H1 (cell line): Measurements from ENCODE around the gene WDR1. TPM values are rescaled to one million over a fixed set of nuclear protein-coding genes. Genes with fewer than 3 reads are reported as not detected.
A peak's percentile ranks its signal among the peaks of the same experiment; 100 is the strongest.

Experiments
- CTCF ChIA-PET: fragments of 300-600 bp; sonication (Branson Sonifier 250); formaldehyde crosslinking; loops from one replicate; lab custom pipeline; 2021; ENCODE audit not compliant: partially characterized antibody; lab: Charles Lee
- POLR2A ChIA-PET: fragments of 300-600 bp; sonication (Branson Sonifier 250); formaldehyde crosslinking; loops from one replicate; lab custom pipeline; 2021; ENCODE audit warnings: inconsistent platforms; ENCODE audit not compliant: partially characterized antibody; lab: Charles Lee
- DNase-seq, 2 experiments: peaks; one replicate each; pipeline versions ENCODE4 v3.0.0 to v3.0.0-alpha.2; 2010 to 2022; ENCODE audit warnings: low spot score in 2 of 2, low read depth in 1 of 2, mixed read lengths in 1 of 2
- FAIRE-seq: peaks from 2 replicates; lab custom pipeline; 2011; peaks lifted over from hg19 to GRCh38; lab: Jason Lieb, UNC
- H2AFZ ChIP-seq: 2 replicates; pipeline ENCODE4 v1.8.1; 2012; ENCODE audit warnings: low read length, inconsistent platforms
- H2AK5ac ChIP-seq: 2 replicates; pipeline ENCODE4 v1.6.1; 2013; ENCODE audit warnings: low read depth, low read length
- H2BK120ac ChIP-seq: replicated peaks from 2 replicates; pipeline ENCODE3; 2013; ENCODE audit warnings: low read depth, low read length, inconsistent platforms
- H2BK12ac ChIP-seq: 2 replicates; pipeline ENCODE4 v1.6.1; 2013; ENCODE audit warnings: low read depth, low read length
- H2BK15ac ChIP-seq: 2 replicates; pipeline ENCODE4 v1.6.1; 2013; ENCODE audit warnings: low read length
- H2BK20ac ChIP-seq: 2 replicates; pipeline ENCODE4 v1.6.1; 2013; ENCODE audit warnings: low read length
- H2BK5ac ChIP-seq: 2 replicates; pipeline ENCODE4 v1.6.1; 2013; ENCODE audit warnings: low read depth, low read length
- H3K14ac ChIP-seq: 2 replicates; pipeline ENCODE4 v1.6.1; 2013; ENCODE audit warnings: inconsistent platforms; ENCODE audit not compliant: insufficient read length
- H3K18ac ChIP-seq: 2 replicates; pipeline ENCODE4 v1.6.1; 2013; ENCODE audit warnings: low read length; ENCODE audit errors: extremely low read depth
- H3K23ac ChIP-seq: 2 replicates; pipeline ENCODE4 v1.6.1; 2013; ENCODE audit warnings: inconsistent platforms; ENCODE audit not compliant: insufficient read length
- H3K23me2 ChIP-seq: 2 replicates; pipeline ENCODE4 v1.6.1; 2013; ENCODE audit warnings: low read depth, low read length
- H3K27ac ChIP-seq: 2 replicates; pipeline ENCODE4 v1.6.1; 2011; ENCODE audit warnings: low read depth, low read length, inconsistent platforms
- H3K27me3 ChIP-seq, 4 experiments: replicated peaks in 1 of 4; 1 replicate in 1 of 4; 2 replicates in 3 of 4; pipeline versions ENCODE4 v1.6.1 to v1.8.1; 2011 to 2013; ENCODE audit warnings: low read length in 3 of 4, mild to moderate bottlenecking in 3 of 4, inconsistent platforms in 2 of 4, mixed read lengths in 2 of 4, moderate library complexity in 1 of 4; ENCODE audit not compliant: control insufficient read depth in 3 of 4, insufficient read depth in 3 of 4; ENCODE audit errors: extremely low read depth in 1 of 4
- H3K36me3 ChIP-seq, 4 experiments: 2 replicates each; pipeline versions ENCODE4 v1.6.1 to v1.8.1; 2011 to 2013; ENCODE audit warnings: mild to moderate bottlenecking in 4 of 4, low read length in 3 of 4, moderate library complexity in 2 of 4, control low read depth in 1 of 4, inconsistent platforms in 1 of 4; ENCODE audit not compliant: insufficient read depth in 4 of 4, control insufficient read depth in 2 of 4
- H3K4ac ChIP-seq: replicated peaks from 2 replicates; pipeline ENCODE3; 2013; ENCODE audit warnings: low read length, low read depth, mixed read lengths, inconsistent platforms; ENCODE audit not compliant: insufficient read length
- H3K4me1 ChIP-seq, 4 experiments: replicated peaks in 1 of 4; 1 replicate in 1 of 4; 2 replicates in 3 of 4; pipeline versions ENCODE4 v1.6.1 to v1.8.1; 2011 to 2013; ENCODE audit warnings: low read length in 3 of 4, inconsistent platforms in 2 of 4, mixed read lengths in 1 of 4; ENCODE audit not compliant: insufficient read depth in 4 of 4, control insufficient read depth in 3 of 4
- H3K4me2 ChIP-seq, 2 experiments: 2 replicates each; pipeline versions ENCODE4 v1.6.1 to v1.8.1; 2011 to 2013; ENCODE audit warnings: low read depth in 2 of 2, low read length in 2 of 2, control low read depth in 1 of 2, inconsistent platforms in 1 of 2, mild to moderate bottlenecking in 1 of 2; ENCODE audit not compliant: insufficient read depth in 1 of 2
- H3K4me3 ChIP-seq, 4 experiments: fragments of 200-600, 300-600 bp in 1 of 4; sonication (generic), shearing (Covaris generic), sonication (Bioruptor Twin) in 1 of 4; 2 replicates each; pipeline versions ENCODE4 v1.5.1 to v1.8.1; 2011 to 2016; ENCODE audit warnings: low read length in 4 of 4, low read depth in 3 of 4, control low read depth in 2 of 4, inconsistent platforms in 2 of 4, mild to moderate bottlenecking in 2 of 4, mixed read lengths in 1 of 4, moderate library complexity in 1 of 4; ENCODE audit not compliant: insufficient read depth in 2 of 4; ENCODE audit errors: extremely low read depth in 1 of 4
- H3K56ac ChIP-seq: replicated peaks from 2 replicates; pipeline ENCODE3; 2013; ENCODE audit warnings: low read depth, mild to moderate bottlenecking, mixed read lengths, low read length, inconsistent platforms; ENCODE audit not compliant: insufficient read length
- H3K79me1 ChIP-seq: 2 replicates; pipeline ENCODE4 v1.6.1; 2013; ENCODE audit warnings: low read depth, low read length, control low read depth
- H3K79me2 ChIP-seq, 2 experiments: 2 replicates each; pipeline versions ENCODE4 v1.6.1 to v1.8.1; 2012 to 2013; ENCODE audit warnings: low read length in 2 of 2, mild to moderate bottlenecking in 2 of 2, inconsistent platforms in 1 of 2; ENCODE audit not compliant: insufficient read depth in 2 of 2, control insufficient read depth in 1 of 2
- H3K9ac ChIP-seq, 4 experiments: replicated peaks in 1 of 4; 1 replicate in 1 of 4; 2 replicates in 3 of 4; pipeline versions ENCODE4 v1.6.1 to v1.8.1; 2011 to 2013; ENCODE audit warnings: low read depth in 3 of 4, low read length in 3 of 4, control low read depth in 2 of 4, mild to moderate bottlenecking in 2 of 4, moderate library complexity in 2 of 4, inconsistent platforms in 1 of 4; ENCODE audit errors: extremely low read depth in 1 of 4
- H3K9me3 ChIP-seq, 2 experiments: 2 replicates each; pipeline versions ENCODE4 v1.6.1 to v1.8.1; 2012 to 2013; ENCODE audit warnings: mild to moderate bottlenecking in 2 of 2, moderate library complexity in 2 of 2, control low read depth in 1 of 2, inconsistent platforms in 1 of 2, low read depth in 1 of 2, low read length in 1 of 2, mixed read lengths in 1 of 2; ENCODE audit not compliant: insufficient read depth in 2 of 2
- H4K20me1 ChIP-seq, 2 experiments: replicated peaks in 1 of 2; 2 replicates each; pipeline versions ENCODE3 to v1.8.1; 2011 to 2013; ENCODE audit warnings: inconsistent platforms in 2 of 2, low read length in 2 of 2, mild to moderate bottlenecking in 1 of 2; ENCODE audit not compliant: insufficient read depth in 2 of 2, control insufficient read depth in 1 of 2
- H4K5ac ChIP-seq: 2 replicates; pipeline ENCODE4 v1.6.1; 2013; ENCODE audit warnings: low read length, low read depth, mixed read lengths, inconsistent platforms; ENCODE audit not compliant: insufficient read length
- H4K8ac ChIP-seq: 2 replicates; pipeline ENCODE4 v1.8.0; 2013; ENCODE audit warnings: mild to moderate bottlenecking, moderate library complexity, low read length, inconsistent platforms; ENCODE audit not compliant: insufficient read depth; ENCODE audit errors: extremely low read depth
- H4K91ac ChIP-seq: replicated peaks from 2 replicates; pipeline ENCODE3; 2013; ENCODE audit warnings: low read length, mixed read lengths, inconsistent platforms; ENCODE audit not compliant: insufficient read length
- ATF3 ChIP-seq: IDR thresholded peaks from 2 replicates; pipeline ENCODE4 v1.6.1; 2011; ENCODE audit warnings: low read depth, mild to moderate bottlenecking, low read length; ENCODE audit not compliant: insufficient read depth
- BCL11A ChIP-seq, 2 experiments: IDR thresholded peaks; one replicate each; pipeline ENCODE4 v1.6.1; 2011; ENCODE audit warnings: low read depth in 2 of 2, low read length in 2 of 2, mild to moderate bottlenecking in 2 of 2
- CHD2 ChIP-seq: IDR thresholded peaks from 2 replicates; pipeline ENCODE4 v1.6.1; 2012; ENCODE audit warnings: low read length, improper control_type of control experiment
- E2F6 ChIP-seq: IDR thresholded peaks from 2 replicates; pipeline ENCODE4 v1.6.1; 2012; ENCODE audit warnings: inconsistent platforms
- JUN ChIP-seq: IDR thresholded peaks from 2 replicates; pipeline ENCODE4 v1.6.1; 2011; ENCODE audit warnings: low read depth, mild to moderate bottlenecking, improper control_type of control experiment, low read length
- KDM4A ChIP-seq: IDR thresholded peaks from one replicate; pipeline ENCODE4 v1.7.1; 2012; ENCODE audit warnings: low read depth, mild to moderate bottlenecking, moderate library complexity, low read length, inconsistent platforms; ENCODE audit not compliant: severe bottlenecking
- MAFK ChIP-seq: IDR thresholded peaks from 2 replicates; pipeline ENCODE4 v1.6.1; 2012; ENCODE audit warnings: low read depth, mild to moderate bottlenecking, improper control_type of control experiment, low read length
- RNF2 ChIP-seq: fragments of 200-900, 300-1000 bp; sonication (generic); IDR thresholded peaks from 2 replicates; pipeline ENCODE4 v1.7.1; 2016; ENCODE audit warnings: borderline replicate concordance, low read depth, mild to moderate bottlenecking, antibody characterized with exemption, low read length; ENCODE audit not compliant: poor library complexity, severe bottlenecking; ENCODE audit errors: missing control alignments
- SIRT6 ChIP-seq: IDR thresholded peaks from one replicate; pipeline ENCODE4 v1.7.1; 2012; ENCODE audit warnings: low read length, inconsistent platforms
- SRF ChIP-seq: IDR thresholded peaks from 2 replicates; pipeline ENCODE4 v1.6.1; 2011; ENCODE audit warnings: mild to moderate bottlenecking, low read depth, low read length, moderate library complexity
- TEAD4 ChIP-seq: IDR thresholded peaks from 2 replicates; pipeline ENCODE4 v1.6.1; 2012; ENCODE audit warnings: low read depth, low read length, inconsistent platforms, mixed read lengths
- YY1 ChIP-seq: IDR thresholded peaks from 2 replicates; pipeline ENCODE4 v1.6.1; 2011; ENCODE audit warnings: low read depth, mild to moderate bottlenecking, low read length
- WGBS, 2 experiments: shearing (Covaris generic) in 1 of 2; methylation state at CpG; one replicate each; pipeline versions ENCODE4 v1.1.6 to v1.1.7; 2013 to 2015; ENCODE audit warnings: low lambda C conversion rate in 2 of 2, mixed read lengths in 2 of 2, inconsistent platforms in 1 of 2, low coverage in 1 of 2, missing lambda C conversion rate in 1 of 2; ENCODE audit not compliant: insufficient replicate concordance in 2 of 2, insufficient coverage in 1 of 2, insufficient read length in 1 of 2; ENCODE audit errors: extremely low coverage in 1 of 2, missing lambda C conversion rate in 1 of 2; 5-methylcytosine and 5-hydroxymethylcytosine counted together
- polyA plus RNA-seq, 7 experiments: library from polyadenylated mRNA; depleted of rRNA in 3 of 7; stranded (reverse) in 5 of 7; unstranded in 2 of 7; fragments of >200 nt in 5 of 7; fragments of 200-250 nt in 2 of 7; gene quantifications; 1 replicate in 5 of 7; 2 replicates in 1 of 7; 4 replicates in 1 of 7; pipeline versions ENCODE4 v1.2.1 to v1.2.3, GENCODE V29; 2011 to 2013; ENCODE audit warnings: missing spikeins in 2 of 7, mixed read lengths in 2 of 7
- total RNA-seq: library from RNA; stranded (reverse); fragmentation: NEBNext Ultra II Directional; extraction: Animal tissue kit (Norgen Biotek cat#: 25700); gene quantifications from 2 replicates; pipeline ENCODE4 v1.2.1, GENCODE V29; 2021

WDR1 gene
- total and polyA plus RNA-seq, 2 of the 8 experiments (the other 6 are each of a cell fraction or from before 2014, with no cell fraction given), result 315 to 377 TPM

GRCh38 chr4:10093271-10093621 is 23.4 kb downstream of the WDR1 start:
- Histone ChIP-seq H2BK15ac (no peak overlapping the region), H3K4me1 (peaks cover 0 to 16% (median 9%) of the 10 kb centered on the region in 4 experiments; a peak in 5 of 7 replicates), H3K36me3 (peaks cover 48 to 89% (median 73%) of the 10 kb centered on the region in 4 experiments), H3K9ac (no peak overlapping the region), H2AFZ (no peak overlapping the region), H3K27me3 (no peaks in the 10 kb centered on the region), H3K23ac (no peak overlapping the region), H3K14ac (no peak overlapping the region), H3K4ac (no peak overlapping the region), H3K9me3 (no peaks in the 10 kb centered on the region), H3K79me1 (peaks cover 33% of the 10 kb centered on the region), H4K91ac (no peak overlapping the region), H3K56ac (no peak overlapping the region), H2BK120ac (no peak overlapping the region), H3K23me2 (no peaks in the 10 kb centered on the region; the same call in 1 of the 2 replicates), H4K20me1 (peaks cover 39 to 51% of the 10 kb centered on the region in 2 experiments), H3K79me2 (peaks cover 0 to 87% of the 10 kb centered on the region in 2 experiments; a peak in 2 of 4 replicates), H2BK12ac (no peak overlapping the region), H3K4me3 (no peak overlapping the region), H3K4me2 (no peak overlapping the region), H2BK5ac (peak overlapping the region; percentile 24; the same call in 1 of the 2 replicates), H3K27ac (no peak overlapping the region), H2AK5ac (no peak overlapping the region), H4K5ac (no peak overlapping the region), H3K18ac (no peak overlapping the region), H4K8ac (no peak overlapping the region), H2BK20ac (no peak overlapping the region)
- FAIRE-seq, result no peak
- POLR2A ChIA-PET, result interaction anchor here (1.4 to 14.7 kb wide), 5 partner anchors 9 to 25 kb away, joined by 4 to 197 read pairs (median 11); partner anchors contain the start of gene WDR1
- DNase-seq, result no peak
- CTCF ChIA-PET, result interaction anchor here (1.2 to 1.8 kb wide), 2 partner anchors 9 to 12 kb away, joined by 5 to 6 read pairs; no protein-coding TSS in a partner anchor
- WGBS, 2 experiments, result 86% methylated on average over 8 of the region's 11 CpGs; no CpG with 5 or more reads in 1 of the 2 experiments
- TF ChIP-seq YY1, result no peak
- no peak for TF ChIP-seq KDM4A
- TF ChIP-seq E2F6, result no peak
- TF ChIP-seq ATF3, result no peak
- no peak for TF ChIP-seq SRF
- no peak for TF ChIP-seq TEAD4
- no peak for TF ChIP-seq RNF2
- no peak for TF ChIP-seq BCL11A (IDR thresholded peaks at IDR 0.05; ENCODE audit: low read depth in 2 of 2, low read length in 2 of 2)
- no peak for TF ChIP-seq CHD2
- TF ChIP-seq JUN, result no peak
- no peak for TF ChIP-seq SIRT6
- TF ChIP-seq MAFK, result no peak
